Parathyroid adenoma (tissue), 2 donors: ENCODE results near the gene KANSL1.

ENCODE experiments used
- H2AFZ ChIP-seq: fragments of 300-600 bp; sonication (generic); one replicate; pipeline ENCODE4 v1.7.0; 2017; ENCODE audit warnings: antibody characterized with exemption, mild to moderate bottlenecking
- H3K27ac ChIP-seq: fragments of 300-600 bp; sonication (generic); one replicate; pipeline ENCODE4 v1.7.0; 2017
- H3K27me3 ChIP-seq: fragments of 300-600 bp; sonication (generic); one replicate; pipeline ENCODE4 v1.7.0; 2017; ENCODE audit warnings: low read length; ENCODE audit not compliant: control insufficient read depth, insufficient read depth
- H3K36me3 ChIP-seq: fragments of 300-600 bp; sonication (generic); one replicate; pipeline ENCODE4 v1.7.0; 2017; ENCODE audit warnings: low read length; ENCODE audit not compliant: control insufficient read depth, insufficient read depth
- H3K4me1 ChIP-seq: fragments of 300-600 bp; sonication (generic); one replicate; pipeline ENCODE4 v1.7.0; 2017; ENCODE audit warnings: control low read depth
- H3K4me2 ChIP-seq: fragments of 300-600 bp; sonication (generic); one replicate; pipeline ENCODE4 v1.7.0; 2017; ENCODE audit warnings: low read length
- H3K4me3 ChIP-seq: fragments of 300-600 bp; sonication (generic); one replicate; pipeline ENCODE4 v1.7.0; 2017; ENCODE audit warnings: low read depth, low read length
- H3K79me2 ChIP-seq: fragments of 300-600 bp; sonication (generic); one replicate; pipeline ENCODE4 v1.7.0; 2017; ENCODE audit warnings: control low read depth
- H3K9ac ChIP-seq: fragments of 300-600 bp; sonication (generic); one replicate; pipeline ENCODE4 v1.7.0; 2017; ENCODE audit warnings: mild to moderate bottlenecking
- H3K9me3 ChIP-seq: fragments of 300-600 bp; sonication (generic); one replicate; pipeline ENCODE4 v1.7.0; 2017; ENCODE audit warnings: low read length; ENCODE audit not compliant: control insufficient read depth
- CTCF ChIP-seq: fragments of 300-600 bp; sonication (generic); IDR thresholded peaks from one replicate; pipeline ENCODE4 v1.7.0; 2017; ENCODE audit warnings: antibody characterized with exemption, mild to moderate bottlenecking
- donor health status: primary hyperparathyroidism.

The KANSL1 gene

DNA sequence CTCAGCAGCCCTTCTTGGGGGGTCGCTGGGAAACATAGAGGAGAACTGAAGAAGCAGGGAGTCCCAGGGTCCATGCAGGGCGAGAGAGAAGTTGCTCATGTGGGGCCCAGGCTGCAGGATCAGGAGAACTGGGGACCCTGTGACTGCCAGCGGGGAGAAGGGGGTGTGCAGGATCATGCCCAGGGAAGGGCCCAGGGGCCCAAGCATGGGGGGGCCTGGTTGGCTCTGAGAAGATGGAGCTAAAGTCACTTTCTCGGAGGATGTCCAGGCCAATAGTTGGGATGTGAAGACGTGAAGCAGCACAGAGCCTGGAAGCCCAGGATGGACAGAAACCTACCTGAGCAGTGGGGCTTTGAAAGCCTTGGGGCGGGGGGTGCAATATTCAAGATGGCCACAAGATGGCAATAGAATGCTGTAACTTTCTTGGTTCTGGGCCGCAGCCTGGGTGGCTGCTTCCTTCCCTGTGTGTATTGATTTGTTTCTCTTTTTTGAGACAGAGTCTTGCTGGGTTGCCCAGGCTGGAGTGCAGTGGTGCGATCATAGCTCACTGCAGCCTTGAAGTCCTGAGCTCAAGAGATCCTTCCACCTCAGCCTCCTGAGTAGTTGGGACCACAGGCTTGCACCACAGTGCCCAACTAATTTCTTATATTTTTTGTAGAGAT is 190.8 kb downstream of the KANSL1 start:
- no peak overlapping the region for H3K27ac ChIP-seq
- no peaks in the 10 kb centered on the region for H3K27me3 ChIP-seq
- no peak overlapping the region for H2AFZ ChIP-seq
- H3K79me2 ChIP-seq = no peaks in the 10 kb centered on the region
- H3K4me2 ChIP-seq = no peak overlapping the region
- H3K4me3 ChIP-seq = no peak overlapping the region
- TF ChIP-seq CTCF = peak; percentile 98
- H3K36me3 ChIP-seq = no peaks in the 10 kb centered on the region
- no peak overlapping the region for H3K9ac ChIP-seq
- H3K9me3 ChIP-seq = no peaks in the 10 kb centered on the region
- peaks cover 9% of the 10 kb centered on the region for H3K4me1 ChIP-seq

DNA sequence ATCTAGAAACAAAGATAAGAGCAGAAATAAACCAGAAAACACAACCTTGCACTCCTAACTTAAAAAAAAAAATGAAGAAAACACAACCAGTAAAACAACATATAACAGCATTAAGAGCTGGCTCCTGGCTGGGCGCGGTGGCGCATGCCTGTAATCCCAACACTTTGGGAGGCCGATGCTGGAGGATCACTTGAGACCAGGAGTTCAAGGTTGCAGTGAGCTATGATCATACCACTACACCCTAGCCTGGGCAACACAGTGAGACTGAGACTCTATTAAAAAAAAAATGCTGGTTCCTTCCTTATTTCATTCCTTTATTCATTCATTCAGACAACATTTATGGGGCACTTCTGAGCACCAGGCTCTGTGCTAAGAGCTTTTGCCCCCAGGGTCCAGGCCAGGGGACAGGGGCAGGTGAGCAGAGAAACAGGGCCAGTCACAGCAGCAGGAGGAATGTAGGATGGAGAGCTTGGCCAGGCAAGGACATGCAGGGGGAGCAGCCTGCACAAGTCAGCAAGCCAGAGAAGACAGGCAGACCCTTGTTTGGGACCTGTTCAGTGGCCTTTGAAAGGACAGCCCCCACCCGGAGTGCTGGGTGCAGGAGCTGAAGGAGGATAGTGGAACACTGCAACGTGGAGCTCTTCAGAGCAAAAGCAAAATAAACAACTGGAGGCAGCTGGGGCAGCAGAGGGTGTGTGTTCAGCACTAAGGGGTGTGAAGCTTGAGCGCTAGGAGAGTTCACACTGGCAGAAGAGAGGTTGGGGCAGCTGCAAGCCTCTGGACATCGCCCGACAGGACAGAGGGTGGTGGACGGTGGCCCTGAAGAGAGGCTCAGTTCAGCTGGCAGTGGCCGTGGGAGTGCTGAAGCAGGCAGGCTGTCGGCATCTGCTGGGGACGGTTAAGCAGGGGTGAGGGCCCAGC is 191.6 kb downstream of the KANSL1 start:
- H2AFZ ChIP-seq = no peak overlapping the region
- H3K79me2 ChIP-seq = no peaks in the 10 kb centered on the region
- H3K4me2 ChIP-seq = no peak overlapping the region
- H3K4me3 ChIP-seq = no peak overlapping the region
- no peaks in the 10 kb centered on the region for H3K36me3 ChIP-seq
- H3K4me1 ChIP-seq = peaks cover 9% of the 10 kb centered on the region
- no peaks in the 10 kb centered on the region for H3K27me3 ChIP-seq
- H3K9me3 ChIP-seq = no peaks in the 10 kb centered on the region
- no peak for TF ChIP-seq CTCF
- no peak overlapping the region for H3K9ac ChIP-seq
- no peak overlapping the region for H3K27ac ChIP-seq

DNA sequence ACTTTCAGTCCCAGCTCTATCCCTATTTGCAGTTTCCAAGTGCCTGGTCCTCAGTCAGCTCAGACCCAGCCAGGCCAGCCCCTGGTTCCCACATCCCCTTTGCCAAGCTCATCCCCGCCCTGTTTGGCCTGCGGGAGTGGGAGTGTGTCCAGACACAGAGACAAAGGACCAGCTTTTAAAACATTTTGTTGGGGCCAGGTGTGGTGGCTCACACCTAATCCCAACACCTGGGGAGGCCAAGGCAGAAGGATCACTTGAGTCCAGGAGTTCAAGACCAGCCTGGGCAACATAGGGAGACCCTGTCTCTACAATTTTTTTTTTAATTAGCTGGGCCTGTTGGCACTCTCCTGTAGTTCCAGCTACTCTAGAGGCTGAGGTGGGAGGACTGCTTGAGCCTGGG is 192.5 kb downstream of the KANSL1 start:
- Histone ChIP-seq H3K9ac (no peak overlapping the region), H3K4me3 (no peak overlapping the region), H3K27ac (no peak overlapping the region)

DNA sequence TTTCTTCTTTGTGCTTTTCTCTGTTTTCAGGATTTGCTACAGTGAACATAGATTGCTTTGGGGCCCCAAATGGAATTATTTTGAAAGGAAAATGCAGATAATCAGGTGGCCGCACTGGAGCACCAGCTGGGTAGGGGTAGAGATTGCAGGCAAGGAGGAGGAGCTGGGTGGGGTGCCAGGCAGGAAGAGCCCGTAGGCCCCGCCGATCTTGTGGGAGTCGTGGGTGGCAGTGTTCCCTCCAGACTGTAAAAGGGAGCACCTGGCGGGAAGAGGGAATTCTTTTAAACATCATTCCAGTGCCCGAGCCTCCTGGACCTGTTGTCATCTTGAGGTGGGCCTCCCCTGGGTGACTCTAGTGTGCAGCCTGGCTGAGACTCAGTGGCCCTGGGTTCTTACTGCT is 192.9 kb downstream of the KANSL1 start:
- Histone ChIP-seq H3K9me3 (no peaks in the 10 kb centered on the region), H3K27me3 (no peaks in the 10 kb centered on the region), H2AFZ (no peak overlapping the region), H3K36me3 (no peaks in the 10 kb centered on the region), H3K4me1 (peaks cover 9% of the 10 kb centered on the region), H3K4me2 (no peak overlapping the region), H3K27ac (no peak overlapping the region), H3K4me3 (no peak overlapping the region), H3K79me2 (no peaks in the 10 kb centered on the region), H3K9ac (no peak overlapping the region)
- no peak for TF ChIP-seq CTCF

More for the DNA sequence above, 192.5 kb downstream of the KANSL1 start:
- H3K4me1 ChIP-seq = peaks cover 9% of the 10 kb centered on the region
- H3K4me2 ChIP-seq = no peak overlapping the region
- no peak overlapping the region for H2AFZ ChIP-seq
- H3K9me3 ChIP-seq = no peaks in the 10 kb centered on the region
- no peaks in the 10 kb centered on the region for H3K79me2 ChIP-seq
- H3K27me3 ChIP-seq = no peaks in the 10 kb centered on the region
- H3K36me3 ChIP-seq = no peaks in the 10 kb centered on the region
- no peak for TF ChIP-seq CTCF
